OCI-LY3 (cell line): ENCODE measurements around the gene FNIP1.

Experiments used
- CTCF ChIP-seq: fragments of 200-600, 300-600 bp; sonication (generic); IDR thresholded peaks from 2 replicates; pipeline ENCODE4 v1.5.1; 2014; ENCODE audit warnings: antibody characterized with exemption, low read length, low read depth
- EZH2phosphoT487 ChIP-seq: fragments of 200-600 bp; shearing (Covaris generic); IDR thresholded peaks from 2 replicates; pipeline ENCODE4 v1.6.1; 2018; ENCODE audit warnings: antibody characterized with exemption, mixed run types, low read depth

GRCh38 chr5:131766689-131767088, 30.1 kb downstream of the FNIP1 start:
- TF ChIP-seq EZH2phosphoT487 (no peak), CTCF (no peak)
